NCI-H2171 treated with DMSO at 0.1 percent for 48 hours (cell line): ENCODE results near the gene AKAP6.
A peak's percentile ranks its signal among the peaks of the same experiment; 100 is the strongest.

ENCODE experiments used
- DNase-seq: peaks from one replicate; lab custom pipeline; 2025; lab: John Stamatoyannopoulos, UW

Gene AKAP6

DNA sequence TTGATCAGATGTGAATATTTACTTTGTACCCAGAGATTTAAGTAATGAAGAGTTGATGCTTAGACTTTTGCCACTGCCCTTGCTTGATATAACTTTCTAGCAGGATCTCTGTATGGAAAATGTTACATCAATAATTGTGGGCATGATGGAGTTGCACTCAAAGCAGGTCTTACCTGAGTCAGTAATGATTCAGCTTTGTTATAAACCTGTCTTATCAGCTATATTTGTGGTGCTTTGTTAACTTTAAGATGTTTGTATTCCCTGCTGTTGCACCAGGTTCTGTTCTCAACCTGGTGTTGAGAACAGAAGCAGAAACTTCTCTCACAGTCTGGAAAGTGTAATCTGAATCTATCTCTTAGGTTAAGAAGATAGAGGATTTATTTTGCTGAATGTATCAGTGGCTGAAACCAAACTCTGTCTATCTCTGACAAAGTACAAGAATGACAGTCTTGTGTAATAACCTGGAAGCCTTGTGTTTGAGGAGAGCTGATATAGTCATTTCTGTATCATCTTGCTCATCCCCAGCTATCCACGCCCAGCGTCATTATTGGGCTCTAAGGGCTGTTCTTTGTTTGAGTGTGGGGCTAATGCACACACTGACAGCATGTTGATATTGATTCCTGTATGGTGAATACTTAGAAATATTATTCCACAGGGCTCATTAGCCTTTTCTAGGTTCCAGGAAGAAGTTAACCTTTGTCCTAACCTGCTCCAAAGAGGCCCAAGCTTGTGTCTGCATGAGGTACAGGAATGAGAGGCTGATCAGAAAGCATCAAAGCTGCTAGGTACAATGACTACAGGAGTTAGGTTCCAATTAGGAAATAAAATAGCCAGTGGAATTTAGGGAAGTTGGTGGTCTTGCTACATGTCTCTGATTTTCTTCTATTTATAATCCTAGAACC lies 3.6 kb downstream of the AKAP6 start:
- DNase-seq = no peak

DNA sequence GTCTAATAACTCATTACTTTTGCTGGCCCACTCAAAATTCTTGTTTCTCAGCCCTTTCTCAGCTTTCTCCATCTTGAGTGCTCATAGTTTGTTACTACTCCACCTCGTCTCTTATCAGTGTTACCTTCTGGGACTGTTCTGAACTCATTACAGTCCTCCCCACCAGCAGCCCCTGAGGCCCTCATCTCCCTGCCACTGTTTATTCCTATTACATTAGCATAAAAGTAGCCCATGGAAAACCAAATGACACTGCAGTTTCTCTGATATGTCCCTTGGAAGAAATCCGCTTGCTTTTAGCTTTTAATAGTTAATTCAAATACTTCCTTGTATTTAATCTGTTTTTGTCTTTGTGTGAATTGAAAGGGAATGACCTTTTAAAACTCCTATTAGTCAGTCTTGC lies 7.6 kb downstream of the AKAP6 start:
- no peak for DNase-seq

DNA sequence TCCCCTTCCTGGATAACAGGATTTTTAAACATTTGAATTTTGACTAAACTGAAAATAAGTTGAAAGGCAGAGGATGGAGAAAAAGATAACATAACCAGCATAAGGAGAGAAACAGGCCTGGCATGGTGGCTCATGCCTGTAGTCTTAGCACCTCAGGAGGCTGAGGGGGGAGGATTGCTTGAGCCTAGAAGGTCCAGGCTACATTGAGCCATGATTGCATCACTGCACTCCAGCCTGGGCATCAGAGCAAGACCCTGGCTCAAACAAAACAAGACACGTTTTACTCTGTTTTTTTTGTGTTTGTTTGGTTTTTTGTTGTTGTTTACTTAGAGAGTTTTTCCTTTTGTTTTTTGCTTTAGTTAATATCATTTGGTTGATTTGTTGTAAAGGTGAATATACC lies 8.7 kb downstream of the AKAP6 start:
- no peak for DNase-seq

- peak; percentile 49 for DNase-seq
Measured at GRCh38 chr14:32339188-32339587, 10.1 kb downstream of the AKAP6 start.

- no peak for DNase-seq
Measured at GRCh38 chr14:32341947-32342846, 13.1 kb downstream of the AKAP6 start.

- DNase-seq = no peak
Measured at GRCh38 chr14:32342847-32343194, 13.7 kb downstream of the AKAP6 start.

- no peak for DNase-seq
Measured at GRCh38 chr14:32343926-32344430, 14.9 kb downstream of the AKAP6 start.

GRCh38 chr14:32345311-32345791 lies 16.3 kb downstream of the AKAP6 start:
- peak; percentile 55 for DNase-seq

- DNase-seq = no peak
Measured at GRCh38 chr14:32349322-32349721, 20.2 kb downstream of the AKAP6 start.

DNA sequence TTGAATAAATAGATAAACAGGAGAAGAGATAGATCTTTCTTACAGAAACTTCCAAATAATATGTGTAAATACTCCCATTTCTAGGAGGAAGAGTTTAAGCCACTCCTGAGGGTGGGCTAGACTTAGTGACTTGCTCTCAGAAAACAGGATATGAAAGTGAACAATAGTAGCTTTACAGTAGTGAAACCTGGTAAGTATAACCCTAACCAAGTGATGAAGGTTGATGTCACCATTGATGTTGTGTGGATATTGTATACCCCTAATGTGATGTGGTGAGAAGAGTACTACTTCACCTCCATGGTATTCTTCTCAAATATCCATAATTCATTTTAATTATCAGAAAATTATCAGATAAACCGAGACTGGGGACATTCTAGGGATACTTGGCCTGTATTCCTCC lies 20.9 kb downstream of the AKAP6 start:
- no peak for DNase-seq

- DNase-seq = no peak
Measured at GRCh38 chr14:32352631-32353030, 23.5 kb downstream of the AKAP6 start.

- DNase-seq = peak; percentile 14
Measured at GRCh38 chr14:32354716-32355115, 25.6 kb downstream of the AKAP6 start.

DNA sequence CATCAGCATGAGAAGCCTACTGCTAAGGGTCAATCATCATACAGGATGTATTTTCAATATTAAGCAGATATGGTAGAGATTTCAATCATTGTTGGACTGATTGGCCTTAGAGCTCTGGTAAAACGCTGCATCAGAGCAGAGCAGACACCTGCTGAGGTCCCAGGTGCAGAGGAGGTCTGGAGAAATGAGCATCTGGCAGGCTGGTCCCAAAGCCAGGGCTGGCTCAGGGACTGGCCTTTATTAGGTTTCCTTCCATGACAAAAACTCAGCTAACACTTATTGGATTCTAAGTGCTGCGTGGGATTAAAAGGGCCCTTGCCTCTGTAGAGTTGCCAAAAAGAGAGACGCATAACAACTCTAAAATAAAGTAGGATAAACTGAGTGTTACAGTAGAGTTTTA lies 29.7 kb downstream of the AKAP6 start:
- DNase-seq = peak; percentile 10

GRCh38 chr14:32361674-32362073 lies 32.6 kb downstream of the AKAP6 start:
- no peak for DNase-seq

DNA sequence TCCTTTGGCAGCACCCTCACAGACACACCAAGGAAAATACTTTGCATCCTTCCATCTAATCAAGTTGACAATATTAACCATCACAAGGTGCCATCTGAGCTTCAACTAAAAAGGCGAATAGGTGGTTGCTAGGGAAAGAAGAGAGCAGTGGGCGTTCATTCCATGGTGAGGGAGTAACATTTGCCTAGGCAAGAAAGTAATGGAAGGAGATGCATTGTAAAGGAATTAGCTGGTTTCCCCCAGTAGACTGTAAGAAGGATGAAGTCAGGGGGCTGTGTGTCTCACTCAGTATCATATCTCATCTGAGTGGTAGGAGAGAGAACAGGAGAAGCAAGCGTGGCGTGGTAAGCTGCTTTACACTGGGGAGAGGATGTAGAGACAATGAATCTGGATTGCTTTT lies 34.7 kb downstream of the AKAP6 start:
- DNase-seq = no peak

DNA sequence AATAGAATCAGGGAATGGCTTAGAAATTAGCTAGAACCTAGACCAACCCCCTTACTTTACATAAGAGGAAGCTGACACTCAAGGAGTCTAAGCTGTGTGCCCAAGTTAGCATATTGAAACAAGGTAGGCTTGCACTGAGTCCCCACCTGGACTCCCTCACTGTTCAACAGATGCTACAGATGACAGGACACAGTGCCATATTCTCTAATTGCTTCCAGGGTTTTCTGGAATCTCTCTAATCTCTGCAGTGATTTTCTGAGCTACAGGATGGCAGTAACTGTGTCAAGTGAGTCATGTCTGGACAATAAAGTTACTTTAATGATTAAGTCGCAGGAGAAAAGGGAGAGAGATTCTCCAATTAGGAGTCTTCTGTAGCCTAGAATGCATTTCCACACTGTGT lies 35.8 kb downstream of the AKAP6 start:
- DNase-seq = no peak

DNA sequence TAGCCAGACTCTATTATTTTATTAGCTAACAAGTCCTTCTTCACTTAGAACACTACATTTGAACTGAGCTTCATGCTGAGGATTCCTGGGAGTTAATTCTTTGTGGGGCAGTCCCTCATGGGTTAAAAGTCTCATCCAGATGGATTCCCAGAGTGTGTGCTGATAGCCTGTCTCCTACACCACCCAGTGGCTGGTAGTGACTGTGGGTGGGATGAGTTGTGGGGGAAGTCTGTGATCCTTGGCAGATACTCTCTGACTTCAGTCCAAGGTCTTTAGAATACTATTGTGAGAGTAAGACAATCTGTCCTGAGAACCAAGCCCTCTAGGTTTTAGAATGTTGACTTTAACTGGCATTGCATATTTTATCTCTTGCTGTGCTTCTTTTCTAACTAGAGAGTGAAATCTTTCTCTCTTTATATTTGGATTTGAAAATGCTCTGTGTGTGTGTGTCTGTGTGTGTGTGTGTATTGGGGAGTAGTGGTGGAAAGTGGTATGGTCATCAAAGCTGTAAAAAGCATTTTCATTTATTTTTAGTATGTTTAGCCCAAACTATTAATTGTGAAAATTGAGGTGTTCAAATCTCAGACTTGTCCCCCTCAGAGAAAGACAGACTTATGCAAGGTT lies 37.3 kb downstream of the AKAP6 start:
- DNase-seq = no peak

GRCh38 chr14:32366986-32367385 lies 37.9 kb downstream of the AKAP6 start:
- DNase-seq = peak; percentile 29

GRCh38 chr14:32367516-32367915 lies 38.4 kb downstream of the AKAP6 start:
- no peak for DNase-seq

DNA sequence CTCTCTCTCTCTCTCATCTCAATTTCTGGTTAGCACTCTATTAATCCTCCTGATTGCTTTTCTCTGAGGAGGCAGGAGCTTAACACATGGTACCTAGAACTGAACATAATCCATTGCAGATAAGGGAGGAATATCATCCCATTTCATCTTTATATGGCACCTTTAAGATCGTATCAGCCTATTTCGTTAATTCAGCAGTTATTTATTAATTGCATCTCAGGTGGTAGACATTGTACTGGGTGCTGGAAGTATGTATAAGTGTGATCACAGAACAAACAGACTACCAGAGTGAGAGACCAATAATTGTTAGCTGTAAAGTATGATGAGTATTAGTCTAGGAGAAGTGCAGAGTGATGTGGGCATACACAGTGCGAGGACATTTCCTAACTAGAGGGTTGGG lies 39.0 kb downstream of the AKAP6 start:
- no peak for DNase-seq

- DNase-seq = no peak
Measured at GRCh38 chr14:32370714-32371113, 41.6 kb downstream of the AKAP6 start.

GRCh38 chr14:32372154-32372553 lies 43.1 kb downstream of the AKAP6 start:
- no peak for DNase-seq
